SIG-M5 treated with dmso at 0.1 percent for 504 hours (cell line): ENCODE results near the gene POLR2A.

ENCODE experiments used
- DNase-seq: peaks from one replicate; lab custom pipeline; 2025; ENCODE audit not compliant: unreplicated experiment; lab: John Stamatoyannopoulos, UW

Gene POLR2A

DNA sequence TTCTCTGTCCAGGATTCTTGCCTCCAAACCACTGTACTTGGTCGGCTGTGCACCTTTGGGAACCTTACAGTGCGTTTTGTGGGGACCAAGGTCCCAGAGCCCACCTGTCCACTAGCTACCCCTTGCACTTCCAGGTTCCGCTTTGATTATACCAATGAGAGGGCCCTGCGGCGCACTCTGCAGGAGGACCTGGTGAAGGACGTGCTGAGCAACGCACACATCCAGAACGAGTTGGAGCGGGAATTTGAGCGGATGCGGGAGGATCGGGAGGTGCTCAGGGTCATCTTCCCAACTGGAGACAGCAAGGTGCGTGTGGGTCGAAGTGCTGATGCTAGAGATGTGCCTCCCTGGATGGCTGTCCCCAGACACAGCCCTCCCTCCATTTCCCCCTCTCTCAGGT lies 18.8 kb downstream of the POLR2A start:
- DNase-seq = no peak

DNA sequence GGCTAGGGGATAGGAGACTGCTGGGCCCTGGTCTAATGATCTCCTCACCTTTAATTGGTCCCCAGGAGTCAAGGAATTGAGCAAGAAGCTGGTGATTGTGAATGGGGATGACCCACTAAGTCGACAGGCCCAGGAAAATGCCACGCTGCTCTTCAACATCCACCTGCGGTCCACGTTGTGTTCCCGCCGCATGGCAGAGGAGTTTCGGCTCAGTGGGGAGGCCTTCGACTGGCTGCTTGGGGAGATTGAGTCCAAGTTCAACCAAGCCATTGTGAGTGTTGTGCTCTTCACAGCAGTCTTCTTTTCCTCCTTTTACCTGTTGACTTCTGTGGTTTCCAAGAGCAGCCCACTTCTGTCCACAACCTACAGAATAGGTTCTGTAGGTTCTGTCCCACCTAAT lies 19.4 kb downstream of the POLR2A start:
- DNase-seq = no peak

DNA sequence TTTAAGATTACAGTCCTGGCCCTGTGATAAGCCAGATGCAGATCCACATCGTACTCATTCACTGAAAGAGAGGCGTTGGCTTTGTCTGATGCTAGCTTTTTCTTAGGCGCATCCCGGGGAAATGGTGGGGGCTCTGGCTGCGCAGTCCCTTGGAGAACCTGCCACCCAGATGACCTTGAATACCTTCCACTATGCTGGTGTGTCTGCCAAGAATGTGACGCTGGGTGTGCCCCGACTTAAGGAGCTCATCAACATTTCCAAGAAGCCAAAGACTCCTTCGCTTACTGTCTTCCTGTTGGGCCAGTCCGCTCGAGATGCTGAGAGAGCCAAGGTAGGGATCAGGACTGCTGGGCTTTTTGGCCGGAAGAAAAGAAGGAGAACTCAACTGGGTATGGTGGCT lies 24.0 kb downstream of the POLR2A start:
- no peak for DNase-seq

DNA sequence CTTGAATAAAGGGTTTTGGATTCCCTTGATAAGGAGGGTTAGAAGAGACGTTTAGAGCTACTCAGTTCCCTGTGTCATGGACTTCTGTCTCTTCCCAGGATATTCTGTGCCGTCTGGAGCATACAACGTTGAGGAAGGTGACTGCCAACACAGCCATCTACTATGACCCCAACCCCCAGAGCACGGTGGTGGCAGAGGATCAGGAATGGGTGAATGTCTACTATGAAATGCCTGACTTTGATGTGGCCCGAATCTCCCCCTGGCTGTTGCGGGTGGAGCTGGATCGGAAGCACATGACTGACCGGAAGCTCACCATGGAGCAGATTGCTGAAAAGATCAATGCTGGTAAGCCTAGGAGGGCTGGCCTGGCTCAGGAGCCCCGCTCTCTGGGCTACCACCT lies 24.7 kb downstream of the POLR2A start:
- DNase-seq = no peak

DNA sequence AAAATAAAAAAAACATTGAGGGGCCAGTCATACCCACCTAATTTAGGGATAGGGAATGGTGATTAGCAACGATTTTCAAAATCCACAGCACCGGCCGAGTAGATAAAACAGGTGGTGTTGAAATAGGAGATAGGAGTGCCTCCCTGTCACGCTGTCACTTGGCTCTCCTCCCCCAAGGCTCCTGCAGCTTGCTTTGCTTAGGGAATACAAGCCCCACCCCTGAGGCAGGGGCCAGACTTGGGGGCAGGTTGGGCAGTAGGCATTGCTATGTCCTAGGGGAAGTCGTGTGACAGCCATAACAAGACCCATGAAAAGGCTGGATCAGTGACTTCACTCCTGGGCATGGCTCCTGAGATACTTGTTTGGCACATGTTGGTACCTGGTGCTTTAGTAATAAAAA lies 25.8 kb downstream of the POLR2A start:
- DNase-seq = no peak

DNA sequence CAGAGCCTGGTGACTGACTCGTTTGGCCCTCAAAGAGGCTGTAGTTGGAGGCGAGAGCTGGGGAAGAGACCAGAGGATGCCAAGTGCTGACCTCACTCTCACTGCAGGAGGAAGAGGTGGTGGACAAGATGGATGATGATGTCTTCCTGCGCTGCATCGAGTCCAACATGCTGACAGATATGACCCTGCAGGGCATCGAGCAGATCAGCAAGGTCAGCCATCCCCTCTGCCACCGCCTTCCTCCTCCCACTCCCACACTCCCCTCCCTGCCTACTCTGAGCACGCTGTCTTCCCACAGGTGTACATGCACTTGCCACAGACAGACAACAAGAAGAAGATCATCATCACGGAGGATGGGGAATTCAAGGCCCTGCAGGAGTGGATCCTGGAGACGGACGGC lies 26.9 kb downstream of the POLR2A start:
- no peak for DNase-seq

DNA sequence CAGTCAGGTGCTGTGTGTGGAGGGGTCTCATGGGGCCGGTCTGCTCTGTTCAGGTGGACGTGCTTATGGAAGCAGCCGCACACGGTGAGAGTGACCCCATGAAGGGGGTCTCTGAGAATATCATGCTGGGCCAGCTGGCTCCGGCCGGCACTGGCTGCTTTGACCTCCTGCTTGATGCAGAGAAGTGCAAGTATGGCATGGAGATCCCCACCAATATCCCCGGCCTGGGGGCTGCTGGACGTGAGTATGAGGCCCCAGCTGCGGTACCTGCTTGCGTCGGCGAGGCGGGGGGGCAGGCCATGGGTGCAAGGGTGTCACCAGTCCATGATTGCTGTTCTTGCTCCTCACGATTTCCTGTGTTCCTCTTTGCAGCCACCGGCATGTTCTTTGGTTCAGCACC lies 27.9 kb downstream of the POLR2A start:
- no peak for DNase-seq

DNA sequence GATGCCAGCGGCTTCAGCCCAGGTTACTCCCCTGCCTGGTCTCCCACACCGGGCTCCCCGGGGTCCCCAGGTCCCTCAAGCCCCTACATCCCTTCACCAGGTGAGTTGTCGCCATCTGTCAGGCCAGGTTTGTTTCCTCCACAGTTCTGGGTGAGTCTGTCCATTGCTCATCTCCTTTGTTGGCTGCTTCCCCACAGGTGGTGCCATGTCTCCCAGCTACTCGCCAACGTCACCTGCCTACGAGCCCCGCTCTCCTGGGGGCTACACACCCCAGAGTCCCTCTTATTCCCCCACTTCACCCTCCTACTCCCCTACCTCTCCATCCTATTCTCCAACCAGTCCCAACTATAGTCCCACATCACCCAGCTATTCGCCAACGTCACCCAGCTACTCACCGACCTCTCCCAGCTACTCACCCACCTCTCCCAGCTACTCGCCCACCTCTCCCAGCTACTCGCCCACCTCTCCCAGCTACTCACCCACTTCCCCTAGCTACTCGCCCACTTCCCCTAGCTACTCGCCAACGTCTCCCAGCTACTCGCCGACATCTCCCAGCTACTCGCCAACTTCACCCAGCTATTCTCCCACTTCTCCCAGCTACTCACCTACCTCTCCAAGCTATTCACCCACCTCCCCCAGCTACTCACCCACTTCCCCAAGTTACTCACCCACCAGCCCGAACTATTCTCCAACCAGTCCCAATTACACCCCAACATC lies 28.8 kb downstream of the POLR2A start:
- no peak for DNase-seq

DNA sequence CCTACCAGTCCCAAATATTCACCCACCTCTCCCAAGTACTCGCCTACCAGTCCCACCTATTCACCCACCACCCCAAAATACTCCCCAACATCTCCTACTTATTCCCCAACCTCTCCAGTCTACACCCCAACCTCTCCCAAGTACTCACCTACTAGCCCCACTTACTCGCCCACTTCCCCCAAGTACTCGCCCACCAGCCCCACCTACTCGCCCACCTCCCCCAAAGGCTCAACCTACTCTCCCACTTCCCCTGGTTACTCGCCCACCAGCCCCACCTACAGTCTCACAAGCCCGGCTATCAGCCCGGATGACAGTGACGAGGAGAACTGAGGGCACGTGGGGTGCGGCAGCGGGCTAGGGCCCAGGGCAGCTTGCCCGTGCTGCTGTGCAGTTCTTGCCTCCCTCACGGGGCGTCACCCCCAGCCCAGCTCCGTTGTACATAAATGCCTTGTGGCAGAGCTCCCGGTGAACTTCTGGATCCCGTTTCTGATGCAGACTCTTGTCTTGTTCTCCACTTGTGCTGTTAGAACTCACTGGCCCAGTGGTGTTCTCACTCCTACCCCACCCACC lies 29.8 kb downstream of the POLR2A start:
- DNase-seq = no peak

DNA sequence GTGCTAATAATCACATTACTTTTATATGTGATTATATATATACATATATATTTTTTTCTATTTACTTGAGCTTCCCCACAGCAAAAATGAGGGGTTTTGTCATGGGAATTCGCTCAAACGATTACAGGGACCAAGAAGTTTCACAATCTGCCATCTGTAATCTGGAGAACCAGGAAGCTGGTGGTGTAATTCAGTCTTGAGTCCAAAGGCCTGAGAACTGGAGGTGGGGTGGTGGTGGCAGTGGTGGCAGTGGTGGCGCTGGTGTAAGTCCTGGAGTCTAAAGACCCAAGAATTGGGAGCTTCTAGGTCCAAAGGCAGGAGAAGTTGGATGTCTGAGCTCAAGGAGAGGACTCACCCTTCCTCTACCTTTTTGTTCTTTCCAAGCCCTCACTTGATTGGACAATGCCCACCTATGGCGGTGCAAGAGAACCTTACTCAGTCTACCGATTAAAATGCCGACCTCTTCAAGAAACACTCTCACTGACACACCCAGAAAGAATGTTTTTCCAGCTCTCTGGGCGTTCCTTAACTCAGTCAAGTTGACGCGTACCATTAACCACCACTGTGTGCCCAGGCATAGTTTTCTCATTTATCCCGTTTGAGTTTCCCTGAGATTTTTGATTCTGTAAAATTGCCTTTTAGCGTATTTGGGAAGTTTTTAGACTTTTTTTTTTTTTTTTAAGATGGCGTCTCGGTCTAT lies 31.9 kb downstream of the POLR2A start:
- no peak for DNase-seq

DNA sequence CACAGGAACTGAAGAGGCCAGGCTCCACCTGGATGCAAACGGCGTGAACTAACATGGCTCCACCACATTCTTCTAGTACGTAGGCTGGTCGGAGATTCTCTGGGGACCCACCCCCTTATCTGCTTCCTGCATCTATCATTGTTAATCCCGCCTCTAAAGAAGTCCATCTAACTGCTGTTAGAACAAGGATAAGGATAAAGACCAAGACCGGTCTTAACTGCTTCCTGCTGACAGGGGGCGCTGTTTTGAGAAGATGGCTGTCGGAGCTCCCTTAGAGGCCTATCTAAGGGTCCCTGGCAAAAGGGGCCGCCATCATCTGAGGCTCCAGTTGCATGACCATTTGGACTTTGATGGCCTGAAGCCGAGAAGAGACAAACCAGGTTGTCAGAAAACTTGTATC lies 38.9 kb downstream of the POLR2A start:
- DNase-seq = peak; percentile 3

DNA sequence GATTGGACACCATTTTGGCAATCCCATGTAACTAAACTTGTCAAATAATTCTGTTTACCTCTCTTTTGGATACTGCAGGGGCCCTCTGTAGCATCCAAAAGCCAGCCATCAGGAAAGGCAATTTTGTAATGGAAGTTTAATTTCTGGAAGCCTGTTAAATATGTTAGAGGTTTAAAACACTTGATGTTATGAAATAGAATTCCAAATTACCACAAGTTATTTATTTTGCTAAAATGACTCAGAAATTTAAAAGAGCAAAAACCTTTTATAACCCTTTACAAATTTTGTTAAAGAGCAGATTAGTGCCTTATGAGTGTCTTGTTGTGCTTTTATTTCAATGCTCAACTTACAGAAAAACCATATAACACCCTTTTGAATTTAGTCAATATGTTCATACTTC lies 44.7 kb downstream of the POLR2A start:
- DNase-seq = no peak

DNA sequence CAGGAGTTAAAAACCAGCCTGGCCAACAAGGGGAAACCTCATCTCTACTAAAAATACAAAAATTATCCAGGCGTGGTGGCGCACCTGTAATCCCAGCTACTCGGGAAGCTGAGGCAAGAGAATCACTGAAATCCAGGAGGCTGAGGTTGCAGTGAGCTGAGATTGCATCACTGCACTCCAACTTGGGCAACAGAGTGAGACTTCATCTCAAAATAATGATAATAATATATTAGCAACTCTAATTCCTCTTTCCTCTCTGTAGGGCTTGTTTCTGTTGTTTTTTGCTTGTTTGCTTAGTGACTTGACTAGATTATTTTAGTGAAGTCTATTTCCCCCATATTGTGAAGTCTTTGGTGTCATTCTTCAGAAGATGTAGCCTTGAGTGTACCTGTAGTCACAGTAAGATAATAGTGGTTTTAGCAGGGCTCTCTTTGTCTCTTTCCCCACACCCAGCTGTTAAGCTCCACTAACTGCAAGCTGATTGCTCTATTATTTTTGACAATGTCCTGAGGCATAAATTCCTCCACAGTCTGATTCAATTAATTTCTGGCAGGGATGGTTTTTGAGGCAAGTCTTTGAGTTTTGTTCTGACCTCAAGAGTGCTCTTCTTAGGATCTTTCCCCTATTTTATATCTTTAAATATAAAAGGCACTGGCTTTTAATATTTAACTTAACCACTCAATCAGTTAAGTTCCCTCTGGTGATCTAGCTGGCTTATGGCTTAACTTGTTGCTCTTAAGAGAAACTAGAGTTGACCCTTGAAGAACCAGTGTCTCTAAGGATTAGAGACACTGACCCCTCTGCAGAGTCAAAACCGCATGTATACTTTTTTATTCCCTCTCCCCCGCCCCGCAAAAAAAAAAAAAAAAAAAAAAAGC lies 46.1 kb downstream of the POLR2A start:
- no peak for DNase-seq

DNA sequence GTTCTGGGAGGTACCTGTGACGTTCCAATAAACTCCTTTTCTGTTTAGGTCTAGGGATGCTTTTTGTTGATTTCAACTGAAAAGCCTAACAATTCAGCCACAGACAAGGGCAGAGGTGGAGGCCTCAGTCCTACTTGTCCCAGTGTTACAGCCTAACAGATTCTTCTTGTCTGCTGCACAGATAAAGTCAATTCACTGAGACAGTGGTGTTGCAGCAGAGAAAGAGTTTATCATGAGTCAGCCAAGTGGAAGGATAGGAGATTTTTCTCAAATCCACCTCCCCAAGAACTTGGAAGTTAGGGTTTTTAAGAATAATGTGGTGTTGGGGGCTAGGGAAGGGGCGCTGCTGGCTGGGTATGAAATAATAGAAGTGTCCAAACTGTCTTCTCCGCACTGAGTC lies 53.9 kb downstream of the POLR2A start:
- no peak for DNase-seq

DNA sequence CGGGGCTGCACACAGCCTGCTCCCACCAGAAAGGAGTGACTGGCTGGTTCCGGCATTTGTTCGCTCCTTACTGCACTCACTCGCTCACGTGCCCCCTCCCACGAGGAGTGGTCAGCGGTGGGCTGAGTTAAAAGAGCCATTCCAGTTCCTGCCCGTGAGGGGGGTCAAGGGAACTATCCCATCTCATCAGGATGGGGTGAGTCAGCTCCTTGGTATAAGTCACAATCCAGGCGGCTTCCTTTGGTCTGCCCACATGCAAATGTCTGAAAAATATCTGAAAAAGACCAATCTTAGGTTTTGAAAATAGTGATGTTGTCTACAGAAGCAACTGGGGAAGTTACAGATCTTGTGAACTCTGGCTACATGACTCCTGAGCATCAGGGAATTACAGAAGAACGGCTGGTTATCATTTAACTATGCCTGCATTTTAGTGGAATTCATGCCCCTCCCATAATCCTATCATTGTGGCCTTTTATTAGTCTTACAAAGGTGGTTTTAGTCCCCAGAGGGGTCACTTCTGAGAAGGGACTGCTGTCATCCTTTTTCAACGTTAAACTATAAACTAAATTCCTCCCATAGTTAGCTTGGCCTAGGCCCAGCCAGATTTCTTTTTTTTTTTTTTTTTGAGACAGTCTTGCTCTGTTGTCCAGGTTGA lies 54.9 kb downstream of the POLR2A start:
- no peak for DNase-seq

DNA sequence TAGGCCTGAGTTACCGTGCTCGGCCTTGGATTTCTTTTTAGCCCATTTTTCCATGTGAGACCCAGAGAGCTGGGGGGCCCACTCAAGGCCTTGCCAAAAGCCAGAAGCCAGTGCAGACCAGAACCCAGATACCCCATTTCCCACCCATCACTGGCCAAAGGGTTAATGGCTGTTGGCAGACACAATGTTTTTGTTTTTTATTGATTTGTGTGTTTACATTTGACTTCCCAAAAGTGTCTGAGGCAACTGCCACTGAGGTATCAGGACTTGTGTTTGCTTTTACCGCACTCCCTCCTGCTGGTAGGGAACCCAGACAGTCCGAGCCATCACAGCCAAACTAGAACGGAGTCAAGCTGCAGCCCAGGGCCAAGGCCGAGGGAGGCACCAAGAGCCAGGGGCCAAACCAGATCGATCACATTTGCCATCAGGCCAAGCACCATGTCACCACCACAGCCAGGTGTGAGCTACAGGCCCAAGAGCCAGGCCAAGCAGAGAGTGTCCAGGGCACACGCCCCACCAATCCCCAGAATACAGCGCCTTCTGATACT lies 57.0 kb downstream of the POLR2A start:
- DNase-seq = no peak

DNA sequence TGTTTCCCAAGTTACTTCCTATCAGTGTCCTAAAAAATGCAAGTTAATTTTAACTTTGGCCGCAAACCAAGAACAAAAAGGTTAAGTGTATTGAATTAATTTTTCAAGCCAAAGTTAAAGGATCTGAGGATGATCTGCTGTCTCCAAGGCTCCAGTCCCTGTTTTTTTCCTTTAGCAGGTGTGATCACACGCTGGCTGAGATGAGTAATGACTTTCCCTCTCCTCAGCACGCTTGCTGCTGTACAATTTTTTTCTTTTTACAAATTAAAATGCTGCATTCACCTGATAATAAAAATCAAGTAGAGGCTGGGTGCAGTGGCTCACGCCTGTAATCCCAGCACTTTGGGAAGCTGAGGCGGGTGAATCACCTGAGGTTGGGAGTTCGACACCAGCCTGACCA lies 60.7 kb downstream of the POLR2A start:
- no peak for DNase-seq

DNA sequence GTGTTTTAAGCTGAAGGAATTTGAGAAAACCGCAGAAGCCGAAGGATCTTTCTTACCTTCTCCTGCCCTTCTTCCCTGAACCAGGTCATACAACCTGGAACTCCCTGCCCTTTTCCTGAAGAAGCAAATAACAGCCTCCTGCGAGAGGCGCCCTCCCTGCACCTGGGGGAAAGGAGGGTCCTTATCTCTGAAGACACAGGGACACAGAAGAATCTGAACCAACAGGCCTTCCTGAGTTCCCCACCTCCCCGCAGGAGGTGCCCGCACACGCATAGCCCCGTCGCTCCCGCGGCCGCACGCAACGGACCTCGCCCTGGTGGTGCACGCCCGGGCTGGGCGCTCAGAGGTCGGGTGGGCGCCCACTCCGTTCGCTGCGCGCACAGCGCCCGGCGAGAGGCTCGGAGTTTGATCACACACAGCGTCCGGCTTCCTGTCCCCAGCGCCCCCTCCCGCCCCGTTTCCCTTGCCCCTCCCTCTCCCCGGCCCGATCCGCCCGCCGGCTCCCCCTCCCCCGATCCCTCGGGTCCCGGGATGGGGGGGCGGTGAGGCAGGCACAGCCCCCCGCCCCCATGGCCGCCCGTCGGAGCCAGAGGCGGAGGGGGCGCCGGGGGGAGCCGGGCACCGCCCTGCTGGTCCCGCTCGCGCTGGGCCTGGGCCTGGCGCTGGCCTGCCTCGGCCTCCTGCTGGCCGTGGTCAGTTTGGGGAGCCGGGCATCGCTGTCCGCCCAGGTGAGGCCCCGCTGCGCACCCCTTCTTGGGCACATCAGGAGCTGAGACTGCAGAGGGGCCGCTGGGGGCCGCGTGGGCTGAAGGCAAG lies 64.6 kb downstream of the POLR2A start, which contains the start of gene TNFSF12:
Gene TNFSF12, plus strand, starts transcription at position 474 of the 816 bp plus-strand sequence. Its CDS starts 96 bp downstream, at position 570.
- DNase-seq = no peak
